Islet of Langerhans (tissue), 1 donor: ENCODE data around the gene CTDP1.

Source experiments
- FAIRE-seq: peaks from one replicate; lab custom pipeline; 2011; peaks lifted over from hg19 to GRCh38; lab: Jason Lieb, UNC

CTDP1 gene

GRCh38 chr18:79796531-79797405 lies 117.2 kb downstream of the CTDP1 start:
- no peak for FAIRE-seq

- FAIRE-seq, result no peak
Measured at GRCh38 chr18:79797518-79798345, 118.1 kb downstream of the CTDP1 start, which contains the start of gene KCNG2. Gene KCNG2 (plus strand): TSS chr18:79797938. CDS start chr18:79863668, 65,730 bp downstream.

- no peak for FAIRE-seq
Measured at GRCh38 chr18:79798346-79798998, 118.9 kb downstream of the CTDP1 start.

- FAIRE-seq, result no peak
Measured at GRCh38 chr18:79798999-79799370, 119.4 kb downstream of the CTDP1 start.

- FAIRE-seq, result no peak
Measured at GRCh38 chr18:79799619-79800370, 120.2 kb downstream of the CTDP1 start.

GRCh38 chr18:79800371-79801180 lies 121.0 kb downstream of the CTDP1 start:
- FAIRE-seq, result no peak

- no peak for FAIRE-seq
Measured at GRCh38 chr18:79801217-79801616, 121.6 kb downstream of the CTDP1 start.

- no peak for FAIRE-seq
Measured at GRCh38 chr18:79801641-79802040, 122.0 kb downstream of the CTDP1 start.

- no peak for FAIRE-seq
Measured at GRCh38 chr18:79802298-79802697, 122.7 kb downstream of the CTDP1 start.

- no peak for FAIRE-seq
Measured at GRCh38 chr18:79803611-79804051, 124.0 kb downstream of the CTDP1 start.
